Measurements from ENCODE around the gene RRM1.

DNA sequence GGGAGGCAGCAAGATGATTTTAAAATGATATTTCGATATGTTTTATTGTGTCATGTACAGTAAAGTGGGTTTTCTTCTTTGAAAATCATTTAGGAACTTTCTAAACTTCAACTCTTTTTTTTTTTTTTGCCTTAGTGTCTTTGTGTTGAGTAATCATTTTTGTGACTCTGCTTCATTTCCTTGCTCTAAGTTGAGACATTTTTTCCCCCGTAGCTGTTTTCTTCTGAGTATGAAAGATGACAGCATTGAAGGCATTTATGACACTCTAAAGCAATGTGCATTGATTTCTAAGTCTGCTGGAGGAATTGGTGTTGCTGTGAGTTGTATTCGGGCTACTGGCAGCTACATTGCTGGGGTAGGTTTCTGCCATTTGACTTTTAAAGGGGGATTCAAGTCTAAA lies 23.5 kb downstream of the RRM1 start:
- no peak for TF ChIP-seq CTCF (conservative IDR thresholded peaks at IDR 0.05)
- no peak for TF ChIP-seq EZH2 (IDR thresholded peaks at IDR 0.05; ENCODE audit: low read depth)
